Measurements from ENCODE around the gene PDLIM5. TPM values are rescaled to one million over a fixed set of nuclear protein-coding genes. Genes with fewer than 3 reads are reported as not detected.

Gene PDLIM5
- total and polyA plus RNA-seq, 2 of the 8 experiments (the other 6 are each of a cell fraction or from before 2014, with no cell fraction given) = 37.3 to 62.1 TPM

GRCh38 chr4:94588896-94589693 lies 137.4 kb downstream of the PDLIM5 start (continued):
- no peak for TF ChIP-seq CHD7 (IDR thresholded peaks at IDR 0.05; ENCODE audit: insufficient replicate concordance, low read length)
- TF ChIP-seq ATF2 (IDR thresholded peaks at IDR 0.05; ENCODE audit: low read length) = no peak
- TF ChIP-seq SP4 (IDR thresholded peaks at IDR 0.05; ENCODE audit: low read length) = no peak
- no peak for TF ChIP-seq BACH1 (IDR thresholded peaks at IDR 0.05; ENCODE audit: low read length)
- TF ChIP-seq USF2 (IDR thresholded peaks at IDR 0.05; ENCODE audit: low read length) = no peak
- no peak for TF ChIP-seq CTBP2 (IDR thresholded peaks at IDR 0.05; ENCODE audit: borderline replicate concordance, insufficient read depth, insufficient read length, low read length)

All from H1 (cell line).